K562 (cell line): ENCODE measurements around the gene TMEM117. TPM values are rescaled to one million over a fixed set of nuclear protein-coding genes. Genes with fewer than 3 reads are reported as not detected.

Source experiments
- polyA plus RNA-seq, 8 experiments: library from polyadenylated mRNA; depleted of rRNA in 4 of 8; stranded (reverse) in 5 of 8; unstranded in 3 of 8; fragments of >200 nt; fragmentation: Nextera tagmentation in 2 of 8; fragmentation: Illumina TruSeq in 1 of 8; extraction: Ambion mirVana in 2 of 8; extraction: Trizol in 1 of 8; gene quantifications; 2 replicates each; pipeline versions ENCODE4 v1.2.1 to v1.2.3, GENCODE V29; 2011 to 2014; ENCODE audit warnings: inconsistent platforms in 1 of 8, missing spikeins in 1 of 8
- total RNA-seq, 7 experiments: library from RNA; depleted of rRNA in 6 of 7; stranded (reverse); fragments of >200 nt in 6 of 7; fragmentation: Illumina TruSeq in 2 of 7; extraction: Trizol in 2 of 7; gene quantifications; 2 replicates each; pipeline versions ENCODE4 v1.2.1 to v1.2.3, GENCODE V29; 2011 to 2021; ENCODE audit warnings: low replicate concordance in 1 of 7
- TF ChIP-seq, protein P1 (sequence below), 2 experiments: fragments of 450-650 bp in 1 of 2; sonication (generic) in 1 of 2; formaldehyde crosslinking in 1 of 2; IDR thresholded peaks; 2 replicates each; pipeline versions ENCODE4 v1.7.1 to v1.9.0; 2016 to 2022; ENCODE audit warnings: inconsistent platforms in 1 of 2, mild to moderate bottlenecking in 1 of 2, missing genetic modification reagents in 1 of 2

TMEM117 gene
- total and polyA plus RNA-seq, 9 of the 15 experiments (the other 6 are each of a cell fraction or from before 2014, with no cell fraction given) = 0.31 to 2.8 (median 1.0) TPM

DNA sequence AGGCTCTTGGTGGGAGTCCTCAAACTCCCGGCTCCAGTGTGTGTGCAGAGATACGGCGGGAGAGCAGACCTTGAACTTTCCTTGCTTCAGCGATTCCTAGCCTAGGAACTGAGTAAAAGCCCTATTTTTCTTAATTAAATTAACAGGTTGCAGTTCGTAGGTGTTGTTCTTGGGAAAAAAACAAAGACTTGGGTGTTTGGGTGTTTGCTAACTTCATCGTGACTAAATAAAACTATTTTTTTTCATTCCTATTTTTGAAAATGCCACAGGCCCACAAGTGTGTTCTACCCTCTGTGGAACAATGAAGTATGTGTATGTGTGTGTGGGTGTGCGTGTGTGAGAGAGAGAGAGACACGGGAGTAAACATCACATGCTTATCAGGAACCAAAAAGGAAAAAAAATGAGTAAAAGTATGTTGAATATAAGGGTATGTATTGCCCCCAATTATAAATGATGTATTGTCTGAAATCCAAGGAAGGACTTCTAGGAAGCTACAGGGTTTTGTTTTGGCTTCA, 651 bp downstream of the TMEM117 start (continued):
- TF ChIP-seq, protein P1, sequence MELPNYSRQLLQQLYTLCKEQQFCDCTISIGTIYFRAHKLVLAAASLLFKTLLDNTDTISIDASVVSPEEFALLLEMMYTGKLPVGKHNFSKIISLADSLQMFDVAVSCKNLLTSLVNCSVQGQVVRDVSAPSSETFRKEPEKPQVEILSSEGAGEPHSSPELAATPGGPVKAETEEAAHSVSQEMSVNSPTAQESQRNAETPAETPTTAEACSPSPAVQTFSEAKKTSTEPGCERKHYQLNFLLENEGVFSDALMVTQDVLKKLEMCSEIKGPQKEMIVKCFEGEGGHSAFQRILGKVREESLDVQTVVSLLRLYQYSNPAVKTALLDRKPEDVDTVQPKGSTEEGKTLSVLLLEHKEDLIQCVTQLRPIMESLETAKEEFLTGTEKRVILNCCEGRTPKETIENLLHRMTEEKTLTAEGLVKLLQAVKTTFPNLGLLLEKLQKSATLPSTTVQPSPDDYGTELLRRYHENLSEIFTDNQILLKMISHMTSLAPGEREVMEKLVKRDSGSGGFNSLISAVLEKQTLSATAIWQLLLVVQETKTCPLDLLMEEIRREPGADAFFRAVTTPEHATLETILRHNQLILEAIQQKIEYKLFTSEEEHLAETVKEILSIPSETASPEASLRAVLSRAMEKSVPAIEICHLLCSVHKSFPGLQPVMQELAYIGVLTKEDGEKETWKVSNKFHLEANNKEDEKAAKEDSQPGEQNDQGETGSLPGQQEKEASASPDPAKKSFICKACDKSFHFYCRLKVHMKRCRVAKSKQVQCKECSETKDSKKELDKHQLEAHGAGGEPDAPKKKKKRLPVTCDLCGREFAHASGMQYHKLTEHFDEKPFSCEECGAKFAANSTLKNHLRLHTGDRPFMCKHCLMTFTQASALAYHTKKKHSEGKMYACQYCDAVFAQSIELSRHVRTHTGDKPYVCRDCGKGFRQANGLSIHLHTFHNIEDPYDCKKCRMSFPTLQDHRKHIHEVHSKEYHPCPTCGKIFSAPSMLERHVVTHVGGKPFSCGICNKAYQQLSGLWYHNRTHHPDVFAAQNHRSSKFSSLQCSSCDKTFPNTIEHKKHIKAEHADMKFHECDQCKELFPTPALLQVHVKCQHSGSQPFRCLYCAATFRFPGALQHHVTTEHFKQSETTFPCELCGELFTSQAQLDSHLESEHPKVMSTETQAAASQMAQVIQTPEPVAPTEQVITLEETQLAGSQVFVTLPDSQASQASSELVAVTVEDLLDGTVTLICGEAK (IDR thresholded peaks at IDR 0.05) = peak; percentile 23
- TF ChIP-seq, protein P1 (CRISPR knock-in tag; IDR thresholded peaks at IDR 0.05) = no peak
